Bronchial epithelial cell (primary cell): ENCODE data around the gene CUZD1. TPM values are rescaled to one million over a fixed set of nuclear protein-coding genes. Genes with fewer than 3 reads are reported as not detected.

Experiments
- DNase-seq: peaks from one replicate; pipeline ENCODE4 v3.0.0-alpha.2; 2010; ENCODE audit warnings: low read depth
- FAIRE-seq: peaks from 2 replicates; lab custom pipeline; 2011; peaks lifted over from hg19 to GRCh38; lab: Jason Lieb, UNC
- H3K27me3 ChIP-seq: 2 replicates; pipeline ENCODE4 v1.5.1; 2011; ENCODE audit warnings: low read length; ENCODE audit not compliant: control insufficient read depth, insufficient read depth
- H3K36me3 ChIP-seq: 2 replicates; pipeline ENCODE4 v1.5.1; 2011; ENCODE audit warnings: low read length; ENCODE audit not compliant: control insufficient read depth, insufficient read depth
- H3K4me3 ChIP-seq: 2 replicates; pipeline ENCODE4 v1.5.1; 2011; ENCODE audit warnings: mild to moderate bottlenecking, low read depth, low read length, control low read depth
- total RNA-seq: library from RNA; depleted of rRNA; stranded (reverse); fragments of >200 nt; gene quantifications from 2 replicates; pipeline ENCODE4 v1.2.1, GENCODE V29; 2014
- TF ChIP-seq, protein P1 (sequence below): IDR thresholded peaks from 2 replicates; pipeline ENCODE4 v1.5.1; 2011; ENCODE audit warnings: mild to moderate bottlenecking, moderate library complexity, low read length, control low read depth, inconsistent platforms; ENCODE audit not compliant: insufficient read depth, severe bottlenecking

Gene CUZD1
- total RNA-seq, 1 donor from 2014 or later, result 0.79 TPM

DNA sequence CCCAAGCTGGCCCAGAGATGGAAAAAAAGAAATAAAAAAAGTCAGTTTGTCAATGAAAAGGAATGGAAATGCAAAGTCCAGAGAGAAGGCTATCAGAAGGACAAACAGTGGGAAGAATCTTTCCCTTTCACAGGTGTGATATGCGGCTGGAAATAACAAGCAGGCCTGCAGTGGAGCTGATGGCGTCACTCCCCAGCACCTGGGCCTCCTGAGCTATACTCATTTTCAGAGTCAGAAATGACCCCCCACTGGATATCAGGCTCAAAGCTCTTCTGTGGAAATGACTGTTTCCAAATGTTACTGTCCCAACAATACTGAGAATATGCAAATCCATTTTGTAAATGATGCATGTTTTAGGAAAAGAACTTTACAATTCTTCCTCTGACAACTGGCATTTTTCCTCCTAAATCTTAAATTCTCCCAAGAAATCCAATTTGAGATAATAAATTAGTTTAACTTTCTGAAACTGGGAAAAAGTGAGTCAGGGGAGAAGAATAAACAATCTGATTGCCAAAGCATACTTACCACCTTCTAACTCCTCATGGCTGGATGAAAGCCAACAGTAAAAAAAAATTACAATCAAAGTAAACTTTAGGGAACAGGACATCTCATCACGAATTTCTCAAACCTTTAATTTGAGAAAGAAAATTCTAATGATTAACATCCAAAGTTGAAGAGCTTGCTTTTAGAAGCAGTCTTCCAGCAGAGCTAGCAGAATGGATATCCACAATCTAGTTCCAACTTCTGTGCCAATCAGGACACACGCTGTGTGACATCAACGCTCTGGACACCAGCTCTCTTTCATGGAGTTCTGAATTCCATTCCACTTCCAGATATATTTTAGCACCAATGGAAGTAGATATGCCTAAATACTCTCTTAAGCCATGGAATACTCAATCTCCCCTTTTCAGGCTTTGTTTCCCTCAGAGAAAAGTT lies 5.3 kb upstream of the CUZD1 start:
- DNase-seq, result peak; percentile 34
- Histone ChIP-seq H3K4me3 (no peak overlapping the region), H3K36me3 (no peaks in the 10 kb centered on the region), H3K27me3 (no peaks in the 10 kb centered on the region)
- TF ChIP-seq, protein P1, sequence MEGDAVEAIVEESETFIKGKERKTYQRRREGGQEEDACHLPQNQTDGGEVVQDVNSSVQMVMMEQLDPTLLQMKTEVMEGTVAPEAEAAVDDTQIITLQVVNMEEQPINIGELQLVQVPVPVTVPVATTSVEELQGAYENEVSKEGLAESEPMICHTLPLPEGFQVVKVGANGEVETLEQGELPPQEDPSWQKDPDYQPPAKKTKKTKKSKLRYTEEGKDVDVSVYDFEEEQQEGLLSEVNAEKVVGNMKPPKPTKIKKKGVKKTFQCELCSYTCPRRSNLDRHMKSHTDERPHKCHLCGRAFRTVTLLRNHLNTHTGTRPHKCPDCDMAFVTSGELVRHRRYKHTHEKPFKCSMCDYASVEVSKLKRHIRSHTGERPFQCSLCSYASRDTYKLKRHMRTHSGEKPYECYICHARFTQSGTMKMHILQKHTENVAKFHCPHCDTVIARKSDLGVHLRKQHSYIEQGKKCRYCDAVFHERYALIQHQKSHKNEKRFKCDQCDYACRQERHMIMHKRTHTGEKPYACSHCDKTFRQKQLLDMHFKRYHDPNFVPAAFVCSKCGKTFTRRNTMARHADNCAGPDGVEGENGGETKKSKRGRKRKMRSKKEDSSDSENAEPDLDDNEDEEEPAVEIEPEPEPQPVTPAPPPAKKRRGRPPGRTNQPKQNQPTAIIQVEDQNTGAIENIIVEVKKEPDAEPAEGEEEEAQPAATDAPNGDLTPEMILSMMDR, result no peak
- no peak for FAIRE-seq

DNA sequence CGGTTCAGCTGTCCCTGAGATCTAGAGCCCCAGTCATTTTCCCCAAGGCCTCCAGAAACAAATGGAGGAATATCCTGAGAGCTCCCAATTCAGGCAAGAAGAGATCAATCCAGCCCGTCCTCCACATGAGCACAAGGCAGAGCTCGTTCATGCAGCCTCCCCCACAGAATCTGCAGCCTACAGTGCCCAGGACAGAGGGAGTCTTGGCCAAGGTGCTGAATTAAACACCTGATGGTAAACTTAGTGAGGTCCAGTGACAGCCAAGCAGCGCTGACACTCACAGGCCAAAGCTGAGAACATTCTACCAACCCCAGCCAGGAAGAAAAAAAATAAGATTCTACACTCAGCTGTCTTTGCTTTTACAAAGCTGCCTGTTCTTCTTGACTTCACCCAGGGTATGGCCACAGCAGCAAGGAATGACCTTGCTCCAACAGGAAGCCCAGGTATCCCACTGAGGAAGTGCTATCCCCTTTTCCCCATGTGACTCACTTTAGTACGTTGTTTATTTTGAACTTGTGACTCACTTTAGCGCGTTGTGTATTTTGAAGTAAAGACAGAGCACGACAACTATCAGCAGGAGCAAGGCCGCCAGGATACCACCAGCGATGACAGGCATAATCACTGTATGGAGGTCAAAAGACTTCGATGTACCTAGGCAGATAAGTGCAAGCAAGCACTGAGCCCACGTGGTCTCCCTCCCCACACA lies 4.4 kb upstream of the CUZD1 start:
- H3K36me3 ChIP-seq, result no peaks in the 10 kb centered on the region
- TF ChIP-seq, protein P1, result no peak
- DNase-seq (peak; percentile 62), FAIRE-seq (peak; percentile 88)
- H3K27me3 ChIP-seq, result no peaks in the 10 kb centered on the region
- no peak overlapping the region for H3K4me3 ChIP-seq

DNA sequence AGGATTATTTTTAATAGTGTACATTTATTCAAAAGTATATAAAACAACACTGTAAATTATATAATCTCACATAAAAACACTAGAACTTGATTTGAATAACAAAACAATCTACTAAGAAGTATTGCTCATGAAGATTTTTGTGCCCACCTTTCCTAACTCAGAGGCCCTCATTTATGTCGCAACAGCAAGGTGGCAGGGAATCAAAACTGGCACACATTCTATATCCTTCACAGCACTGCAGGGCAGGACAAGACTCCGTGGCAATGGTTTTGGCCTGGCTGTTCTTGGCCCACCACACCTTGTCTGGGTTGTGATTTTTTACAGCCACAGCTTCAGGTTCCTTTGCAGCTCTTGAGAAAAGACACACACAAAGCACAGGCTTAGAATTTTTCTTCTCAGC lies 3.4 kb upstream of the CUZD1 start:
- Histone ChIP-seq H3K27me3 (no peaks in the 10 kb centered on the region), H3K4me3 (no peak overlapping the region), H3K36me3 (no peaks in the 10 kb centered on the region)
- FAIRE-seq (no peak), DNase-seq (no peak)
- TF ChIP-seq, protein P1, result no peak

DNA sequence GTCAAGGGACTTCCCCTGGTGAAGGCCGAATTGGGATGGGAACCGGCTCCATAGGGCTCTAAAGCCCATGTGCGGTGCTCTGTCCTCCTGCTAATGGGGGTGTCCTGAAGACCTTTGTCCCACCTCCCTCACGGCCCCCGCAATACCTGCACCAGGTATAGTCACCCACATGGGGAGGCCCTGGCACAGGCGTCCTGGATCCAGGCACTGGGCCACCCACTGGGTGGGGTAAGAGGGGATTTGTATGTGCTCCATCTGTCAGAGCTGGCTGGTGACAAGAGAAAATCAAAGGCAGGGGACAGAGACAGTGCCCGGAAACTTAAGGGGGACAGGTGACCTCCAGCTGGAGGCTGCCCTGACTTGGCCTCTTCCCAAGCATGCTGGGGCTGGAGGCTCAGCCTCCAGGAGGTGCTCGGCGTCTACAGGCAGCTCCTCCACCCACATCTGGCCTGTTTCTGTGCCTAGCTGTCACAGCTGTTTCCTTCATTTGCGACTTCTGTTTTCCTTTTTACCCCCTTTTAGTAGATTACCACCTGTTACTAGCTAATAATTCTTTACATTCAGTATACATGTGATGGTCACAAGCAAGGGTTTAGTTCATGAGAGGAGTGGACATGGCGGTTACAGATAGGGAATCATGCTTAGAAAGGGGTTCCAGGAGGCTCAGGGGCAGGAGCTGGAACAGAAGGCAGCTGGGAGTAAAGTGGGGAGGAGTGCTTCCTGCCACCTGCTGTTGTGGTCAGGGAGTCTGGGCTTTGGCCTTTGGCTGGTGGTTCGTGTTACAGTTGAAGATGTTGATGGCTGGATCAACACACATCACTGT lies 2.3 kb upstream of the CUZD1 start:
- no peaks in the 10 kb centered on the region for H3K36me3 ChIP-seq
- no peak for DNase-seq
- TF ChIP-seq, protein P1, result no peak
- no peaks in the 10 kb centered on the region for H3K27me3 ChIP-seq
- no peak overlapping the region for H3K4me3 ChIP-seq
- peak; percentile 7 for FAIRE-seq

DNA sequence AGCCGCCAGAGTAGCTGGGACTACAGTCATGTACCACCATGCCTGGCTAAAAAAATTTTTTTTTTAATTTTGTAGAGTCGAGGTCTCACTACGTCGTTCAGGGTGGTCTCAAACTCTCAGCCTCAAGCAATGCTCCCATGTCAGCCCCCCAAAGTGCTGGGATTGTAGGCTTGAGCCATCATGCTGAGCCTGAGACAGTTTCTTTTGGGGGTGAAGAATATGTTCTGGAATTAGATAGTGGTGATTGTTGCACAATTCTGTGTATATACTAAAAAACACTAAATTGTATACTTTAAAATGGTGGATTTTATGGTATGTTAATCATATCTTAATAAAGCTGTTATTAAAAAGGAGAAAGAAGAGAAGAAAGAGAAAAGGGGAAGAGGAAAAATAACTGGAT lies 1.5 kb downstream of the CUZD1 start:
- no peak for DNase-seq

More for the DNA sequence above, 1.5 kb downstream of the CUZD1 start:
- no peaks in the 10 kb centered on the region for H3K27me3 ChIP-seq
- H3K36me3 ChIP-seq, result no peaks in the 10 kb centered on the region
- no peak for FAIRE-seq
- TF ChIP-seq, protein P1, result no peak
- H3K4me3 ChIP-seq, result no peak overlapping the region
